Neural cell (in vitro differentiated cells): ENCODE measurements around the gene OSBPL2. TPM values are rescaled to one million over a fixed set of nuclear protein-coding genes. Genes with fewer than 3 reads are reported as not detected.

Source experiments
- H2AFZ ChIP-seq: fragments of 200-600, 300-800 bp; sonication (generic), shearing (Covaris generic); 2 replicates; pipeline ENCODE4 v1.6.0; 2014; ENCODE audit warnings: low read depth, mild to moderate bottlenecking, antibody characterized with exemption, low read length, moderate library complexity
- H3F3A ChIP-seq: fragments of 200-600 bp; shearing (Covaris generic); 2 replicates; pipeline ENCODE4 v1.6.1; 2016; ENCODE audit warnings: mild to moderate bottlenecking, moderate library complexity, mixed read lengths, antibody characterized with exemption, low read length; ENCODE audit not compliant: insufficient read depth, poor library complexity, severe bottlenecking
- H3K27ac ChIP-seq: fragments of 200-600, 300-800 bp; sonication (generic), shearing (Covaris generic); 2 replicates; pipeline ENCODE4 v1.5.1; 2014; ENCODE audit warnings: mild to moderate bottlenecking, low read length, moderate library complexity
- H3K27me3 ChIP-seq: fragments of 300-800, 200-600 bp; sonication (generic), shearing (Covaris generic); 2 replicates; pipeline ENCODE4 v1.6.0; 2014; ENCODE audit warnings: mild to moderate bottlenecking, low read depth, low read length, moderate library complexity; ENCODE audit not compliant: insufficient read depth
- H3K36me3 ChIP-seq: fragments of 300-800, 200-600 bp; sonication (generic), shearing (Covaris generic); 2 replicates; pipeline ENCODE4 v1.5.1; 2014; ENCODE audit warnings: mild to moderate bottlenecking, antibody characterized with exemption, low read length, moderate library complexity; ENCODE audit not compliant: insufficient read depth
- H3K4me2 ChIP-seq: fragments of 300-800, 200-600 bp; sonication (generic), shearing (Covaris generic); 2 replicates; pipeline ENCODE4 v1.6.0; 2014; ENCODE audit warnings: mild to moderate bottlenecking, low read length
- H3K4me3 ChIP-seq: fragments of 300-800, 200-600 bp; sonication (generic), shearing (Covaris generic); 2 replicates; pipeline ENCODE4 v1.5.1; 2014; ENCODE audit warnings: mild to moderate bottlenecking, low read length, moderate library complexity
- H3K79me2 ChIP-seq: fragments of 200-600 bp; shearing (Covaris generic); replicated peaks from 2 replicates; pipeline ENCODE4 v1.6.0; 2014; ENCODE audit warnings: mild to moderate bottlenecking, low read length, moderate library complexity; ENCODE audit not compliant: insufficient read depth
- H3K9ac ChIP-seq: fragments of 300-800, 200-600 bp; sonication (generic), shearing (Covaris generic); 2 replicates; pipeline ENCODE4 v1.6.1; 2016; ENCODE audit warnings: mild to moderate bottlenecking, low read length, mixed read lengths
- H3K9me2 ChIP-seq: fragments of 200-600 bp; shearing (Covaris generic); 2 replicates; pipeline ENCODE4 v1.6.1; 2016; ENCODE audit warnings: mild to moderate bottlenecking, low read length, mixed read lengths; ENCODE audit not compliant: insufficient read depth
- H3K9me3 ChIP-seq: fragments of 200-600, 300-800 bp; sonication (generic), shearing (Covaris generic); 2 replicates; pipeline ENCODE4 v1.6.1; 2016; ENCODE audit warnings: mild to moderate bottlenecking, mixed run types, low read length, moderate library complexity, mixed read lengths
- H4K20me1 ChIP-seq: fragments of 200-600 bp; shearing (Covaris generic); 2 replicates; pipeline ENCODE4 v1.6.1; 2016; ENCODE audit warnings: mild to moderate bottlenecking, mixed run types; ENCODE audit not compliant: insufficient read depth
- EP300 ChIP-seq: fragments of 450-650 bp; conservative IDR thresholded peaks from 2 replicates; pipeline ENCODE4 v1.6.1; 2014; ENCODE audit warnings: antibody characterized with exemption, mild to moderate bottlenecking, moderate library complexity; ENCODE audit not compliant: poor library complexity, severe bottlenecking
- EZH2 ChIP-seq: fragments of 200-600, 300-800 bp; shearing (Covaris generic), sonication (generic); IDR thresholded peaks from 2 replicates; pipeline ENCODE4 v1.6.1; 2014; ENCODE audit warnings: antibody characterized with exemption, low read length, borderline replicate concordance, mild to moderate bottlenecking; ENCODE audit not compliant: insufficient read depth, poor library complexity, severe bottlenecking
- MXI1 ChIP-seq: fragments of 450-650 bp; conservative IDR thresholded peaks from 2 replicates; pipeline ENCODE4 v1.6.1; 2014; ENCODE audit warnings: antibody characterized with exemption, mild to moderate bottlenecking; ENCODE audit not compliant: poor library complexity, severe bottlenecking
- POLR2AphosphoS5 ChIP-seq: IDR thresholded peaks from 2 replicates; pipeline ENCODE4 v1.6.1; 2012
- RAD21 ChIP-seq: fragments of 450-650 bp; conservative IDR thresholded peaks from 2 replicates; pipeline ENCODE4 v1.6.1; 2014; ENCODE audit warnings: antibody characterized with exemption, mild to moderate bottlenecking, moderate library complexity
- SMC3 ChIP-seq: fragments of 450-650 bp; conservative IDR thresholded peaks from 2 replicates; pipeline ENCODE4 v1.6.1; 2014; ENCODE audit warnings: antibody characterized with exemption, mild to moderate bottlenecking, moderate library complexity; ENCODE audit not compliant: poor library complexity
- TAF1 ChIP-seq: IDR thresholded peaks from 2 replicates; pipeline ENCODE4 v1.6.1; 2012; ENCODE audit warnings: low read depth
- polyA plus RNA-seq: library from polyadenylated mRNA; depleted of rRNA; stranded (reverse); fragments of >200 nt; gene quantifications from 2 replicates; pipeline ENCODE4 v1.2.3, GENCODE V29; 2014
- TF ChIP-seq, protein P1 (sequence below): fragments of 450-650 bp; IDR thresholded peaks from 2 replicates; pipeline ENCODE4 v1.5.1; 2014; ENCODE audit warnings: antibody characterized with exemption, mild to moderate bottlenecking, moderate library complexity; ENCODE audit not compliant: poor library complexity, severe bottlenecking
- TF ChIP-seq, protein P2 (sequence below): IDR thresholded peaks from 2 replicates; pipeline ENCODE4 v1.6.1; 2012; ENCODE audit warnings: borderline replicate concordance

Gene OSBPL2
- polyA plus RNA-seq, 1 donor from 2014 or later = 41.5 TPM

DNA sequence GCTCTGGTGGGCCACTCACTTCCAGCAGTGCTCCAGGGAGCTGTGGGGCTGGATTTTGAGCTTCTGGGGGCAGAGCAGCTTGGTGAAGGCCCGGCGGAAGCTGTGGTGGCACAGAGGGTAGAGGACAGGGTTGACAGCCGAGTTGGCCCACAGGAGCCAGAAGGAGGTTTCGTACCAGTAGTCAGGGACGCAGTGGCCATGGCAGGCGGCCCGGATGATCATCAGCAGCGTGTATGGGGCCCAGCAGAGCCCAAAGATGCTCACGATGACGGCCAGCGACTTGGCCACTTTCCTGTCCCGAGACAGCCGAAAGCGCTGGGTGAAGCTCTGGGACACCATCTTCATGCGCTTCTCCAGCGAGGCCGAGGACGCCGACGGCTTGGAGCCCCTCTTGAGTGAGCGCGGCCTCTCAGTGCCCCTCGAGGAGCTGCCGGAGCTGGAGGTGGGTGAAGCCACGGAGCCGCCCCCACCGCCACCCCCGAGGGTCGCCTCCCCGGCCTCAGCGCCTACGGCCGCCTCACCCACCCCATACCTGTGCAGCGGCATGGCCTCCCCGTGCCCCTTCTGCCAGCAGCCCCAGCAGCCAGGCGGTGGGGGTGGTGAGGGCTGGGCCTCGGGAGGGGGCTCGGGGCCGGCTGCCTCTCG is 22.2 kb upstream of the OSBPL2 start:
- no peak for TF ChIP-seq TAF1
- TF ChIP-seq POLR2AphosphoS5 = no peak
- TF ChIP-seq SMC3 = no peak
- no peak for TF ChIP-seq RAD21
- TF ChIP-seq EP300 = no peak
- H3K4me3 ChIP-seq = no peak overlapping the region
- no peak overlapping the region for H3K9ac ChIP-seq
- H4K20me1 ChIP-seq = no peaks in the 10 kb centered on the region
- no peaks in the 10 kb centered on the region for H3K36me3 ChIP-seq
- no peaks in the 10 kb centered on the region for H3K9me3 ChIP-seq
- no peaks in the 10 kb centered on the region for H3K9me2 ChIP-seq
- no peaks in the 10 kb centered on the region for H3K79me2 ChIP-seq
- H3K27me3 ChIP-seq = peaks cover 18% of the 10 kb centered on the region
- H3K4me2 ChIP-seq = no peak overlapping the region
- no peak overlapping the region for H2AFZ ChIP-seq
- H3F3A ChIP-seq = no peaks in the 10 kb centered on the region
- H3K27ac ChIP-seq = no peak overlapping the region

DNA sequence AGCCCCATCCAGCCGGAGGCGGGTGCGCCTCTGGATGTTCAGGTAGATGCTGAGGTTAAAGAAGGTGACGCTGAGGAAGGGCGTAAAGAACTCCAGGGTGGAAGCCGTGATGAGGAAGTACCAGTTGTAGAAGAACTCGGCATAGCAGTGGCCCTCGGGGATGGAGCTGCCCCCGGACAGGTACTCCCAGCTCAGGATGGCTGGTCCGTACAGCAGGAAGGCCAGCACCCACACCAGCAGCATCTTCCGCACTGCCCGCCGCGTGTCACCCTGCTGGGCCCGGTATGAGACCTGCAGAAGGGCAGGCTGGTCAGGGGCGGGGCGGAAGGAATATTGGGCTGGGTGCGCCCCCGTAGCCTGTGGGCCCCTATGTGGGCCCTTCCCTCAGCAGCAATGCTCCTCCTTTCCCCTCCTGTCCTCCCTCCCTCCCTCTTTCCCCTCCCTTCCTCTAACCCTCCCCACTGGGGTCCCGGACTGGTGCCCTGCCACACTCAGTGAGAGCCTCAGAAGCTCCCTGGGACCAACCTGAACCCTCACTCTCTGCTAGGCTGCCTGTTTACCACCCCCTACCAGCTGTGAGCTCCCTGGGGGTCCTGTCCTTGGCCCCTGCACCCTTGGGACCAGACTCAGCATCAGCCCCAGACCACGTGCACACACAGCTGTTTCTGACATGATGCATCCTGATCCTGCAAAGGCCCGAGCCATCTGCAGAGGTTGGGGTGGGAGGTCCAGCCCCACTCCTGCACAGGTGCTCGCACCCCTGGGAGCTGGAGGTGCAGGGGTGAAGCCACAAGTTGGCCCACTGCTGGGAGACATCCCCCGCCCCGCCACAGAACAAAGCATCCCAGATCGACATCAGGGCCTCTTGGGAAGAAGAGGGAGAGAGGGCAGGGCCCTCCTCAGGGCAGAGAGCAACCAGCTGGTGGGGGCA is 21.4 kb upstream of the OSBPL2 start:
- H3K4me2 ChIP-seq = no peak overlapping the region
- no peaks in the 10 kb centered on the region for H3K79me2 ChIP-seq
- H3K27ac ChIP-seq = no peak overlapping the region
- no peaks in the 10 kb centered on the region for H3K9me2 ChIP-seq
- no peak overlapping the region for H3K9ac ChIP-seq
- no peak overlapping the region for H3K4me3 ChIP-seq
- H2AFZ ChIP-seq = no peak overlapping the region
- H3K27me3 ChIP-seq = peaks cover 26% of the 10 kb centered on the region
- no peak for TF ChIP-seq EZH2
- TF ChIP-seq, protein P1, sequence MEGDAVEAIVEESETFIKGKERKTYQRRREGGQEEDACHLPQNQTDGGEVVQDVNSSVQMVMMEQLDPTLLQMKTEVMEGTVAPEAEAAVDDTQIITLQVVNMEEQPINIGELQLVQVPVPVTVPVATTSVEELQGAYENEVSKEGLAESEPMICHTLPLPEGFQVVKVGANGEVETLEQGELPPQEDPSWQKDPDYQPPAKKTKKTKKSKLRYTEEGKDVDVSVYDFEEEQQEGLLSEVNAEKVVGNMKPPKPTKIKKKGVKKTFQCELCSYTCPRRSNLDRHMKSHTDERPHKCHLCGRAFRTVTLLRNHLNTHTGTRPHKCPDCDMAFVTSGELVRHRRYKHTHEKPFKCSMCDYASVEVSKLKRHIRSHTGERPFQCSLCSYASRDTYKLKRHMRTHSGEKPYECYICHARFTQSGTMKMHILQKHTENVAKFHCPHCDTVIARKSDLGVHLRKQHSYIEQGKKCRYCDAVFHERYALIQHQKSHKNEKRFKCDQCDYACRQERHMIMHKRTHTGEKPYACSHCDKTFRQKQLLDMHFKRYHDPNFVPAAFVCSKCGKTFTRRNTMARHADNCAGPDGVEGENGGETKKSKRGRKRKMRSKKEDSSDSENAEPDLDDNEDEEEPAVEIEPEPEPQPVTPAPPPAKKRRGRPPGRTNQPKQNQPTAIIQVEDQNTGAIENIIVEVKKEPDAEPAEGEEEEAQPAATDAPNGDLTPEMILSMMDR = no peak
- TF ChIP-seq, protein P2, sequence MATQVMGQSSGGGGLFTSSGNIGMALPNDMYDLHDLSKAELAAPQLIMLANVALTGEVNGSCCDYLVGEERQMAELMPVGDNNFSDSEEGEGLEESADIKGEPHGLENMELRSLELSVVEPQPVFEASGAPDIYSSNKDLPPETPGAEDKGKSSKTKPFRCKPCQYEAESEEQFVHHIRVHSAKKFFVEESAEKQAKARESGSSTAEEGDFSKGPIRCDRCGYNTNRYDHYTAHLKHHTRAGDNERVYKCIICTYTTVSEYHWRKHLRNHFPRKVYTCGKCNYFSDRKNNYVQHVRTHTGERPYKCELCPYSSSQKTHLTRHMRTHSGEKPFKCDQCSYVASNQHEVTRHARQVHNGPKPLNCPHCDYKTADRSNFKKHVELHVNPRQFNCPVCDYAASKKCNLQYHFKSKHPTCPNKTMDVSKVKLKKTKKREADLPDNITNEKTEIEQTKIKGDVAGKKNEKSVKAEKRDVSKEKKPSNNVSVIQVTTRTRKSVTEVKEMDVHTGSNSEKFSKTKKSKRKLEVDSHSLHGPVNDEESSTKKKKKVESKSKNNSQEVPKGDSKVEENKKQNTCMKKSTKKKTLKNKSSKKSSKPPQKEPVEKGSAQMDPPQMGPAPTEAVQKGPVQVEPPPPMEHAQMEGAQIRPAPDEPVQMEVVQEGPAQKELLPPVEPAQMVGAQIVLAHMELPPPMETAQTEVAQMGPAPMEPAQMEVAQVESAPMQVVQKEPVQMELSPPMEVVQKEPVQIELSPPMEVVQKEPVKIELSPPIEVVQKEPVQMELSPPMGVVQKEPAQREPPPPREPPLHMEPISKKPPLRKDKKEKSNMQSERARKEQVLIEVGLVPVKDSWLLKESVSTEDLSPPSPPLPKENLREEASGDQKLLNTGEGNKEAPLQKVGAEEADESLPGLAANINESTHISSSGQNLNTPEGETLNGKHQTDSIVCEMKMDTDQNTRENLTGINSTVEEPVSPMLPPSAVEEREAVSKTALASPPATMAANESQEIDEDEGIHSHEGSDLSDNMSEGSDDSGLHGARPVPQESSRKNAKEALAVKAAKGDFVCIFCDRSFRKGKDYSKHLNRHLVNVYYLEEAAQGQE = no peak
- TF ChIP-seq SMC3 = no peak
- no peak for TF ChIP-seq EP300
- no peak for TF ChIP-seq TAF1
- TF ChIP-seq POLR2AphosphoS5 = no peak
- no peak for TF ChIP-seq MXI1
- no peak for TF ChIP-seq RAD21
- H3K9me3 ChIP-seq = no peaks in the 10 kb centered on the region
- no peaks in the 10 kb centered on the region for H3K36me3 ChIP-seq
- H3F3A ChIP-seq = no peaks in the 10 kb centered on the region
- H4K20me1 ChIP-seq = no peaks in the 10 kb centered on the region
